Bronchial epithelial cell (primary cell): ENCODE measurements around the gene ARGLU1. TPM values are rescaled to one million over a fixed set of nuclear protein-coding genes. Genes with fewer than 3 reads are reported as not detected.

ENCODE experiments used
- DNase-seq: peaks from one replicate; pipeline ENCODE4 v3.0.0-alpha.2; 2010; ENCODE audit warnings: low read depth
- FAIRE-seq: peaks from 2 replicates; lab custom pipeline; 2011; peaks lifted over from hg19 to GRCh38; lab: Jason Lieb, UNC
- H3K27me3 ChIP-seq: 2 replicates; pipeline ENCODE4 v1.5.1; 2011; ENCODE audit warnings: low read length; ENCODE audit not compliant: control insufficient read depth, insufficient read depth
- H3K36me3 ChIP-seq: 2 replicates; pipeline ENCODE4 v1.5.1; 2011; ENCODE audit warnings: low read length; ENCODE audit not compliant: control insufficient read depth, insufficient read depth
- H3K4me3 ChIP-seq: 2 replicates; pipeline ENCODE4 v1.5.1; 2011; ENCODE audit warnings: mild to moderate bottlenecking, low read depth, low read length, control low read depth
- CTCF ChIP-seq: IDR thresholded peaks from 2 replicates; pipeline ENCODE4 v1.5.1; 2011; ENCODE audit warnings: mild to moderate bottlenecking, moderate library complexity, low read length, control low read depth, inconsistent platforms; ENCODE audit not compliant: insufficient read depth, severe bottlenecking
- total RNA-seq: library from RNA; depleted of rRNA; stranded (reverse); fragments of >200 nt; gene quantifications from 2 replicates; pipeline ENCODE4 v1.2.1, GENCODE V29; 2014

Gene ARGLU1
- total RNA-seq, 1 donor from 2014 or later = 31.9 TPM

DNA sequence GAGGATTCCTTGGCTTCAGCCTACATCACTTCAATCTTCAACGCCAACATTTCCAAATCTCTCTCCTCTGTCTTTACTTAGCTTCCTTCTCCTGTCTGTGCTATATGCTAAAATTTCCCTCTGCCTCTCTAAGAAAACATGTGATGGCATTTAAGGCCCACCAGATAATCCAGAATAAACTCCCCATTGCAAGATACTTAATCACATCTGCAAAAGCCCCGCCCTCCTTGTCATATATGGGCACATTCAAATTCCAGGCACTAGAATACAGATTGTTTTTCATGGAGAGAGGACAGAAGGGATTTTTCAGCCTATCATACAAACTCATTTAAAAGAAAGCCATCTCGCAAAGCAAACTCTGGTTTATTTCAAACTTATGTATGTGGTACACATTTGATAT, 16.2 kb downstream of the ARGLU1 start:
- no peak for DNase-seq
- no peak overlapping the region for H3K4me3 ChIP-seq
- no peak for TF ChIP-seq CTCF
- H3K36me3 ChIP-seq = peaks cover 8% of the 10 kb centered on the region
- no peaks in the 10 kb centered on the region for H3K27me3 ChIP-seq
- FAIRE-seq = no peak

- peaks cover 8% of the 10 kb centered on the region for H3K36me3 ChIP-seq
- no peak for DNase-seq
- no peak for FAIRE-seq
- H3K27me3 ChIP-seq = no peaks in the 10 kb centered on the region
- no peak overlapping the region for H3K4me3 ChIP-seq
- no peak for TF ChIP-seq CTCF
These were observed 16.6 kb downstream of the ARGLU1 start for GRCh38 chr13:106551350-106551749.

- peaks cover 6% of the 10 kb centered on the region for H3K36me3 ChIP-seq
- no peak for TF ChIP-seq CTCF
- FAIRE-seq = no peak
These were observed 17.3 kb downstream of the ARGLU1 start for GRCh38 chr13:106550570-106551135.

GRCh38 chr13:106548064-106548696, 19.8 kb downstream of the ARGLU1 start:
- TF ChIP-seq CTCF = no peak
- DNase-seq (peak; percentile 59), FAIRE-seq (no peak)
- Histone ChIP-seq H3K36me3 (peaks cover 2% of the 10 kb centered on the region), H3K27me3 (no peaks in the 10 kb centered on the region), H3K4me3 (no peak overlapping the region)

More at GRCh38 chr13:106550570-106551135, 17.3 kb downstream of the ARGLU1 start:
- no peak overlapping the region for H3K4me3 ChIP-seq
- DNase-seq = no peak
- H3K27me3 ChIP-seq = no peaks in the 10 kb centered on the region

- H3K36me3 ChIP-seq = peaks cover under 1% of the 10 kb centered on the region
- DNase-seq (no peak), FAIRE-seq (no peak)
- no peak for TF ChIP-seq CTCF
- H3K27me3 ChIP-seq = no peaks in the 10 kb centered on the region
- H3K4me3 ChIP-seq = no peak overlapping the region
These were observed 26.1 kb downstream of the ARGLU1 start for GRCh38 chr13:106541826-106542225.

DNA sequence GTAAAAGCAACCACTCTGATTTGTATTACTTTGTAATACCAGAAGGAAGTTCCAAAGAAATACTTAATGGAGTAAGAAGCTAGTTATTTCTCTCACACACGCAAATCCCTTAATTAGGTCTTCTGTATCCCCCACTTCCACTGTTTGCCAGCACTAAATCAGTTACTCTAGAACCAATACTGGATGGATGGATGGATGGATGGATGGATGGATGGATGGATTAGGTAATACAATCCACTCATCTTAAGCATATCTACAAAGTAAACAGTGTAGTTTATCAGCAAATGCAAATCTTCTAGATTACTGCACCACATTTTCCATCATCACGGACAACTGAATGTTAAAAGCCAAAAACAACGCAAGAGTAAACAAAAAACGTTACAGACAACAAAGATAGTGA, 27.3 kb downstream of the ARGLU1 start:
- Histone ChIP-seq H3K4me3 (no peak overlapping the region), H3K36me3 (no peaks in the 10 kb centered on the region), H3K27me3 (no peaks in the 10 kb centered on the region)
- TF ChIP-seq CTCF = no peak
- FAIRE-seq (no peak), DNase-seq (no peak)
